HG02885 (cell line): Measurements from ENCODE around the gene PLXNA1.

Experiments used
- ATAC-seq: cut with Tn5 transposase; IDR thresholded peaks from one replicate; pipeline ENCODE4 v1.9.1; 2021; ENCODE audit warnings: mild to moderate bottlenecking; ENCODE audit not compliant: unreplicated experiment, poor library complexity

PLXNA1 gene

GRCh38 chr3:126985132-126985985 lies 2.4 kb downstream of the PLXNA1 start:
- no peak for ATAC-seq

DNA sequence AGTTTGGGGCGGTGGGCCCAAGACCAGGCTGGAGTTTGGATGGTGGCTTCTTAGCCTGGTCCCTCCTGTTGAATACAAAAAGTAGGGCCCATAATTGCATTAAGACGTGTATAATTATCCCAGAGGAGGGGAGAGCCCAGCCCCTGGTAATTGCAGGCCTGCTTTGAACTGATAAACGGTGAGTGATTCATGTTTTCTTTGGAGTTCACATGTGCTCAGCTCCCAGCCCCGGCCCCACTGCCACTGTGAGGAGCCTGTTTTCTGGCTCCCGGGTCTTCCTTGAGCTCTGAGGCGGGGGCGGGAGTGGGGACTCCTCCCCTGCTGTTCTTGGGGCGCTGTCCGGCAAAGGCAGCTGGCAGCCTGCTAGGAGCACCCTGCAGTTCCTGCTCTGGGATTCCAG lies 3.1 kb downstream of the PLXNA1 start:
- ATAC-seq = no peak

GRCh38 chr3:126987129-126987528 lies 4.2 kb downstream of the PLXNA1 start:
- no peak for ATAC-seq

GRCh38 chr3:126987596-126987995 lies 4.7 kb downstream of the PLXNA1 start:
- ATAC-seq = no peak

- no peak for ATAC-seq
Observed at GRCh38 chr3:126988451-126989021, 5.6 kb downstream of the PLXNA1 start.

- no peak for ATAC-seq
Observed at GRCh38 chr3:126989316-126990023, 6.6 kb downstream of the PLXNA1 start.

GRCh38 chr3:126990024-126990700 lies 7.2 kb downstream of the PLXNA1 start:
- no peak for ATAC-seq

DNA sequence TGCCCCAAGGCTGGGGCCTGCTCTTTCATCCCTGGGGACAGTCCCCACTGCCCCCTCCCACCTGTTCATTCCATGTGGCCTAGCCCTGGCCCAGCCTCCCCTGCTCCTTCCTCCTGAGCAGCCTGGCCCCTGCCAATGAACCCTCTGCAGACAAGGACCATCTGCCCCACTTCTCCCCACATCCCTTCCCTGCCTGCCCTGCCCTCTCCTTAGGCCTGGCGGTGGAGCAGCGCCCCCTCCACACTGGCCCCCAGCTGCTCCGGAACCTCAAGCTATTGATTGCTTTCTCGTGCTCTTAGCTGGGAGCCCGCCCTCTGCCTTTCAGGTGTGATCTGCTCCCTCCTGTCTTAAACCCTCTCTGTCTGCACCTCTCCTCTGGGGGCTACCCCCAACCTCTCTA lies 8.0 kb downstream of the PLXNA1 start:
- no peak for ATAC-seq

GRCh38 chr3:126991366-126992200 lies 8.7 kb downstream of the PLXNA1 start:
- no peak for ATAC-seq

DNA sequence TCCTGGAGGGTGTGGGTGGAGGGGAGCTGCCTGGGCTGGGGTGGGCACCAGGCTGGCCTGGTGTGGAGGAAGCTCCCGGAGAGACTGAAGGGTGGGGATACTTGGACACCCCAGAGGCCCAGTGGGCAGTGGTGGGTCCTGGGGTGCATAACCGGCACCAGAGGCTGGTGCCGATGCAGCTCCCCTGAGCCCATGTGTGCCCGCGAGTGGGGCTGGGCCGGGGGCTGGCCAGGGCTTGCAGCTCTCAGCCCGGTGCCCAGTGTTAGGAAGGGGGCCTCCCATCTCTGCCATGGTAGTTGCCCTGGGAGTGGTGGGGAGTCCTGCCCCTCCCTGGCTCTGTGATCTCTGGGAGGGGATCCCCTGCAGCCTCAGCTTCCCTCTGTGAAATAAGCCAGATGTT lies 9.3 kb downstream of the PLXNA1 start:
- ATAC-seq = no peak

DNA sequence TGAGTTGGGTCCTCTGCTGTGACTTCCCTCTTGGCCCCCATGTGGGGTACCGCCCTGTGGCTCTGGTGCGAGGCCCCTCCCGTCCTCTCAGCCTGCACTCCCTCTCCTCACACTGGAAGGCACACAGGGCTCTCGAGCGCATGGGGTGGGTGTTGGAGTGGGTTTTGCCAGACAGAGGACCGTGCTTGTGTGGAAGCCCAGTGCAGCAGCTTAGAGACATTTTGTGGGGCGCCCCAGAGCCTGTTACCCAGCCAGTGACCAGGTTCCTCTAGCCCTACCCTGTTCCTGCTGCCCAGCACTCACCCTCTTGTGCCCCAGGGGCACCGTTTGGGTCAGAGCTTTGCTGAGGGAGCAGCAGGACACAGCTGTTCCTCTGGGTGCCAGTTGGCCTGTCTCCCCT lies 9.9 kb downstream of the PLXNA1 start:
- no peak for ATAC-seq

DNA sequence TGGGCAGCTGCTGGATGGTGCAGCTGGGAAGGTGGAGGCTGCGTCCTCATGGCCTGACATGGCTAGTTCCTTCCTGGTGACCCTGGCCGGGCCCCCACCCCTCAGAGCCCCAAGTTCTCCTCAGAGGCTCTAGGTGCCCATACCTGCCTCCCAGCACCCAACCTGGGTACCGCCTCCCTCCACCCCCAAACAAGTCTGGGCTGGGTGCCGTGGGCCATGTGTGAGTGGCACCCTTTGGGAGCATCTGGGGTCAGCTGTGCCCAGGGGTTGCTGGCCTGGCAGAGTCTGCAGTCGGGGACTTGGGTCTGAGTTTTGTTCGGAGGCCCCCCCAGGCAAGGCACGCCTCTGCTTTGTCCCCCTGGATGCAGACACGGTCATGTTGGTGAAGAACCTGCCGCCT lies 10.5 kb downstream of the PLXNA1 start:
- ATAC-seq = no peak

GRCh38 chr3:126994661-126995245 lies 11.8 kb downstream of the PLXNA1 start:
- no peak for ATAC-seq

DNA sequence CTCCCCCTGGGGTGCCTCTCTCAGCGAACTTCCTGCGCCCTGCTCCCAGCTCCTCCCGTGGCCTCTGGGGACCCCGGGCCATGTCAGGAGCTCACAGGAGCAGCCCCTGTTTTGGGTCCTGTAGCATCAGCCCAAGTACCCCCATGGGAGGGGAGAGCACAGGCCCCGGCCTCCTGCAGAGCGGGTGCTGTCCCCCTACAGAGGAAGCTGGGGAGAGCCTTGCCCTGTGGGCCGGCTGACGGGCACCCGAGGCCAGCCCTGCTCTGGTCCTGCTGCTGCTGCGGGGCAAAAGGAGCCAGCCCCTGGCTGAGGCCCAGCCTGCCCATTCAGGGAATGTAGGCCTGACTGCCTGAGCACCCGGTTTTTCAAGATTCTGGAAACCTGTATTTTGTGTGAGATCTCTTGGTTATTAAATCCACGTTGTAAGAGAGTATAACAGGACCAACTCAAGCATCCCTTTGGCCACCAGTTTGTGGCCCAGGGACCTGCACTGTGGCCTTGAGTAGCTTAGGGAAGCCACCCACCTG lies 12.4 kb downstream of the PLXNA1 start:
- no peak for ATAC-seq

DNA sequence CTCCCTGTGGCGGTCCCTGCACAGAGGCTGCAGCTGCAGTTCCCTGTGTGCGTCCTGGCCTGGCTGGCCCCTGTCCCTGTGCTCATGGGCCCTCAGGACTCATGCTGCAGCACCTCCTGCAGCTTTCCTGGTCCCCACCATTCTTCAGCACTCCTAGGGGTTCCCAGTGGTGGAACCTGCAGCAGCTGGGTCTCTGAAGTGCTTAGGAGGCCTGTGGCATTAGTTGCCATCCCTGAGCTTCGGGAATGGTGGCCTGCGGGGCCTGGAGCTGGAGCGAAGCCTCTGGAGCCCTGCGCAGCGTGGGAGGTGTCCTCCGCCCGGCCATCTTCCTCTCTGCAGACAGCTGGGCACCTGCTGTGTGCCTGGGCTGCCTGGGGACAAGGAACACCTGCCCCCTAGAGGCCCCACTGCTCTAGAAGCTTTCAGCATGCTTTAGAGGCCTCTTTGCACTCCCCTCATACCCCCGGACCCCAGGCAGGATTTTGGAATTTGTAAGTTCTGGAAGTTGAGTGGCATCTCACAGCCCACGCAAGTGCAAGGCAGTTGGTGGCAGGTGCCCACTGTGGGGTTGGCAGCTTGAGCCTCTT lies 13.1 kb downstream of the PLXNA1 start:
- ATAC-seq = no peak

- no peak for ATAC-seq
Observed at GRCh38 chr3:126996905-126997304, 14.0 kb downstream of the PLXNA1 start.

GRCh38 chr3:126997455-126998038 lies 14.6 kb downstream of the PLXNA1 start:
- ATAC-seq = no peak

DNA sequence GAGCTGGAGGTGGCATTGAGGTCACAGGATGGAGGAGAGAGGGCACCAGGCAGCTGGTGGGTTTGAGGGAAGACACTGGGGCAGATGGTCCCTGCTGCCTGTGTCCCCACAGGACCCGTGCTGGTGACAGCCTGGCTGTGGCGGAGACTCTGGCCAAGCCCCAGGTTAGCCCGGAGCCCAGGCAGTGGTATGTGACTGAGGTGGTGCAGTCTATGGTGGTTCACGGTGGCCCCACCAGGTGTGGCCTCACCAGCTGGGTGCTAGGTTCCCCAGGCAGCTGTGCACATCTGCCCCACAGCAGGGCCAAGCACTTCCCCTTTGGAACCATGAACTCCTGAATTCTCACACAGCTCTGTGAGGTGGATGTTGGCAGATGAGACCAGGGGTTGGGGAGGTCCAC lies 15.4 kb downstream of the PLXNA1 start:
- no peak for ATAC-seq

- ATAC-seq = no peak
Observed at GRCh38 chr3:126998728-126999127, 15.8 kb downstream of the PLXNA1 start.
